K562 (cell line): ENCODE data around the gene ERGIC1.

Source experiments
- ELF4 ChIP-seq: fragments of 450-650 bp; formaldehyde crosslinking; IDR thresholded peaks from 2 replicates; pipeline ENCODE4 v1.4.0; 2022; ENCODE audit warnings: missing genetic modification characterization
- MAFF ChIP-seq: IDR thresholded peaks from 2 replicates; pipeline ENCODE4 v1.6.1; 2012; ENCODE audit warnings: low read length, improper control_type of control experiment
- NFIC ChIP-seq: fragments of 450-650 bp; IDR thresholded peaks from 2 replicates; pipeline ENCODE4 v1.6.1; 2017; ENCODE audit warnings: mild to moderate bottlenecking, inconsistent platforms
- POLR2A ChIP-seq: fragments of 450-650 bp; conservative IDR thresholded peaks from 2 replicates; pipeline ENCODE4 v1.6.1; 2016
- RAD51 ChIP-seq: fragments of 450-650 bp; IDR thresholded peaks from 2 replicates; pipeline ENCODE4 v1.7.1; 2016; ENCODE audit warnings: low read depth, mild to moderate bottlenecking, borderline replicate concordance
- SIX5 ChIP-seq, 2 experiments: IDR thresholded peaks; 2 replicates each; pipeline ENCODE4 v1.6.1; 2011; ENCODE audit warnings: low read length in 2 of 2, borderline replicate concordance in 1 of 2, low read depth in 1 of 2, mild to moderate bottlenecking in 1 of 2, moderate library complexity in 1 of 2; ENCODE audit not compliant: insufficient read depth in 1 of 2
- ZFP36 ChIP-seq: fragments of 150-350 bp; IDR thresholded peaks from 2 replicates; pipeline ENCODE4 v1.6.1; 2018; ENCODE audit warnings: low read length, low read depth; ENCODE audit not compliant: partially characterized antibody
- TF ChIP-seq, protein P1 (sequence below), 2 experiments: IDR thresholded peaks; 2 replicates each; pipeline ENCODE4 v1.6.1; 2012; ENCODE audit warnings: improper control_type of control experiment in 2 of 2, low read depth in 2 of 2, low read length in 2 of 2, borderline replicate concordance in 1 of 2

DNA sequence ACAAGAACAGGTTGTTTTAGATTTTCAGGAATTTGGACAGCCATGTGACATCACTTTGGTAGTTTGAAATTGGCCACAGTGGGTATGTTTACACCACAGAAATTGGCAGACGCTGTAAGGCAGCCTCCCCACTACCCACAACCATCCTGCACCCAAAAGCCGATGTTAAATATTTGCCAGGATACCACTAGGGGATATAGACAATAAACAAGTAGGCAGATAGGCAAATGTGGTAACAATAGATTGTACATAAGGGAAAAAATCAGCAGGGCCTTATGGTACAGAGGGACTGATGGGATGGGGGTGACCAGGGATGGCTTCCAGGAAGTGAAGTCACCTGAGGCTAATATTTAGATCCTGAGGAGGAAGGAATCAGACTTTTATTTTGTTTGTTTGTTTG, 31.9 kb upstream of the ERGIC1 start:
- no peak for TF ChIP-seq ZFP36
- TF ChIP-seq RAD51, result no peak
- no peak for TF ChIP-seq NFIC
- no peak for TF ChIP-seq SIX5 (IDR thresholded peaks at IDR 0.05; ENCODE audit: borderline replicate concordance in 1 of 2, insufficient read depth in 1 of 2, low read depth in 1 of 2, low read length in 2 of 2)
- TF ChIP-seq MAFF, result no peak
- TF ChIP-seq POLR2A, result no peak
- no peak for TF ChIP-seq ELF4
- TF ChIP-seq, protein P1, sequence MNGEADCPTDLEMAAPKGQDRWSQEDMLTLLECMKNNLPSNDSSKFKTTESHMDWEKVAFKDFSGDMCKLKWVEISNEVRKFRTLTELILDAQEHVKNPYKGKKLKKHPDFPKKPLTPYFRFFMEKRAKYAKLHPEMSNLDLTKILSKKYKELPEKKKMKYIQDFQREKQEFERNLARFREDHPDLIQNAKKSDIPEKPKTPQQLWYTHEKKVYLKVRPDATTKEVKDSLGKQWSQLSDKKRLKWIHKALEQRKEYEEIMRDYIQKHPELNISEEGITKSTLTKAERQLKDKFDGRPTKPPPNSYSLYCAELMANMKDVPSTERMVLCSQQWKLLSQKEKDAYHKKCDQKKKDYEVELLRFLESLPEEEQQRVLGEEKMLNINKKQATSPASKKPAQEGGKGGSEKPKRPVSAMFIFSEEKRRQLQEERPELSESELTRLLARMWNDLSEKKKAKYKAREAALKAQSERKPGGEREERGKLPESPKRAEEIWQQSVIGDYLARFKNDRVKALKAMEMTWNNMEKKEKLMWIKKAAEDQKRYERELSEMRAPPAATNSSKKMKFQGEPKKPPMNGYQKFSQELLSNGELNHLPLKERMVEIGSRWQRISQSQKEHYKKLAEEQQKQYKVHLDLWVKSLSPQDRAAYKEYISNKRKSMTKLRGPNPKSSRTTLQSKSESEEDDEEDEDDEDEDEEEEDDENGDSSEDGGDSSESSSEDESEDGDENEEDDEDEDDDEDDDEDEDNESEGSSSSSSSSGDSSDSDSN (IDR thresholded peaks at IDR 0.05; ENCODE audit: borderline replicate concordance in 1 of 2, low read depth in 2 of 2, low read length in 2 of 2), result no peak
